Astrocyte (in vitro differentiated cells and primary cell): ENCODE measurements around the gene C2. TPM values are rescaled to one million over a fixed set of nuclear protein-coding genes. Genes with fewer than 3 reads are reported as not detected.

Experiments used
- DNase-seq: peaks from one replicate; pipeline ENCODE4 v3.0.0-alpha.2; 2010; ENCODE audit warnings: low read depth
- FAIRE-seq: peaks from 2 replicates; lab custom pipeline; 2011; peaks lifted over from hg19 to GRCh38; lab: Jason Lieb, UNC
- H2AFZ ChIP-seq: 2 replicates; pipeline ENCODE4 v1.6.0; 2012; ENCODE audit warnings: low read depth, low read length, inconsistent platforms
- H3K27ac ChIP-seq: 2 replicates; pipeline ENCODE4 v1.5.1; 2011; ENCODE audit warnings: low read depth, low read length, inconsistent platforms
- H3K27me3 ChIP-seq: 2 replicates; pipeline ENCODE4 v1.6.0; 2011; ENCODE audit warnings: low read length, inconsistent platforms; ENCODE audit not compliant: insufficient read depth
- H3K36me3 ChIP-seq: 2 replicates; pipeline ENCODE4 v1.5.1; 2011; ENCODE audit warnings: low read length, inconsistent platforms; ENCODE audit not compliant: insufficient read depth
- H3K4me1 ChIP-seq: 2 replicates; pipeline ENCODE4 v1.5.1; 2011; ENCODE audit warnings: low read length, inconsistent platforms; ENCODE audit not compliant: insufficient read depth
- H3K4me2 ChIP-seq: 2 replicates; pipeline ENCODE4 v1.6.0; 2012; ENCODE audit warnings: low read length, inconsistent platforms
- H3K4me3 ChIP-seq: 2 replicates; pipeline ENCODE4 v1.5.1; 2011; ENCODE audit warnings: low read depth, mild to moderate bottlenecking, low read length, inconsistent platforms; ENCODE audit not compliant: insufficient read depth
- H3K79me2 ChIP-seq: 2 replicates; pipeline ENCODE4 v1.6.0; 2012; ENCODE audit warnings: mild to moderate bottlenecking, low read length, inconsistent platforms; ENCODE audit not compliant: insufficient read depth
- H3K9ac ChIP-seq: 2 replicates; pipeline ENCODE4 v1.6.0; 2012; ENCODE audit warnings: mild to moderate bottlenecking, low read length, inconsistent platforms
- H3K9me3 ChIP-seq: 2 replicates; pipeline ENCODE4 v1.5.1; 2012; ENCODE audit warnings: low read depth, mild to moderate bottlenecking, low read length, inconsistent platforms; ENCODE audit not compliant: insufficient read depth
- H4K20me1 ChIP-seq: 2 replicates; pipeline ENCODE4 v1.6.0; 2012; ENCODE audit warnings: low read length, inconsistent platforms; ENCODE audit not compliant: insufficient read depth
- H3K27ac Mint-ChIP-seq: one replicate; pipeline ENCODE4 v1.8.0; 2021; ENCODE audit warnings: mild to moderate bottlenecking, mixed read lengths; ENCODE audit not compliant: unreplicated experiment
- H3K27me3 Mint-ChIP-seq: one replicate; pipeline ENCODE4 v1.8.0; 2021; ENCODE audit warnings: low read depth, mixed read lengths; ENCODE audit not compliant: unreplicated experiment
- H3K36me3 Mint-ChIP-seq: one replicate; pipeline ENCODE4 v1.8.0; 2021; ENCODE audit warnings: low read depth, mixed read lengths; ENCODE audit not compliant: unreplicated experiment
- H3K4me1 Mint-ChIP-seq: one replicate; pipeline ENCODE4 v1.8.0; 2021; ENCODE audit warnings: low read depth, mixed read lengths; ENCODE audit not compliant: unreplicated experiment
- H3K4me3 Mint-ChIP-seq: one replicate; pipeline ENCODE4 v1.8.0; 2021; ENCODE audit warnings: mild to moderate bottlenecking, moderate library complexity, mixed read lengths; ENCODE audit not compliant: unreplicated experiment
- H3K9me3 Mint-ChIP-seq: one replicate; pipeline ENCODE4 v1.8.0; 2021; ENCODE audit warnings: mild to moderate bottlenecking, mixed read lengths; ENCODE audit not compliant: unreplicated experiment
- CTCF ChIP-seq: IDR thresholded peaks from 2 replicates; pipeline ENCODE4 v1.5.1; 2011; ENCODE audit warnings: low read depth, mild to moderate bottlenecking, inconsistent platforms, low read length, moderate library complexity; ENCODE audit not compliant: insufficient read depth
- EZH2 ChIP-seq: IDR thresholded peaks from 2 replicates; pipeline ENCODE4 v1.6.1; 2012; ENCODE audit warnings: mild to moderate bottlenecking, low read length, inconsistent platforms; ENCODE audit not compliant: insufficient read depth
- total RNA-seq: library from RNA; stranded (reverse); gene quantifications from 2 replicates; pipeline ENCODE4 v1.2.1, GENCODE V29; 2021

Gene C2
- total RNA-seq, 1 donor from 2014 or later: 0.20 TPM

GRCh38 chr6:31966506-31966905 is 39.0 kb downstream of the C2 start:
- H3K9ac ChIP-seq: no peak overlapping the region
- peaks cover 20% of the 10 kb centered on the region for H3K36me3 ChIP-seq
- H2AFZ ChIP-seq: no peak overlapping the region
- H3K79me2 ChIP-seq: peaks cover 19% of the 10 kb centered on the region
- DNase-seq (no peak), FAIRE-seq (no peak)
- H3K27ac Mint-ChIP-seq: no peak overlapping the region
- TF ChIP-seq EZH2: no peak
- TF ChIP-seq CTCF: no peak
- no peak overlapping the region for H3K4me3 Mint-ChIP-seq
- peaks cover 34% of the 10 kb centered on the region for H3K36me3 Mint-ChIP-seq
- no peak overlapping the region for H3K27ac ChIP-seq
- H3K9me3 ChIP-seq: no peaks in the 10 kb centered on the region
- H3K4me1 ChIP-seq: peaks cover 26% of the 10 kb centered on the region
- H3K4me3 ChIP-seq: no peak overlapping the region
- no peaks in the 10 kb centered on the region for H3K27me3 ChIP-seq
- H3K27me3 Mint-ChIP-seq: no peaks in the 10 kb centered on the region
- H3K4me1 Mint-ChIP-seq: peaks cover 9% of the 10 kb centered on the region
- H3K9me3 Mint-ChIP-seq: no peaks in the 10 kb centered on the region
- H3K4me2 ChIP-seq: no peak overlapping the region
- H4K20me1 ChIP-seq: peaks cover 15% of the 10 kb centered on the region

GRCh38 chr6:31966997-31967925 is 39.7 kb downstream of the C2 start:
- H3K4me3 Mint-ChIP-seq: no peak overlapping the region
- Histone ChIP-seq H3K4me2 (no peak overlapping the region), H3K9ac (no peak overlapping the region), H3K79me2 (peaks cover 23% of the 10 kb centered on the region), H3K4me3 (no peak overlapping the region), H2AFZ (no peak overlapping the region), H3K27ac (no peak overlapping the region), H3K27me3 (no peaks in the 10 kb centered on the region), H3K9me3 (no peaks in the 10 kb centered on the region), H3K36me3 (peaks cover 20% of the 10 kb centered on the region), H4K20me1 (peaks cover 15% of the 10 kb centered on the region), H3K4me1 (peaks cover 27% of the 10 kb centered on the region)
- H3K9me3 Mint-ChIP-seq: no peaks in the 10 kb centered on the region
- no peak for TF ChIP-seq CTCF
- no peak for TF ChIP-seq EZH2
- DNase-seq (no peak), FAIRE-seq (no peak)
- peaks cover 11% of the 10 kb centered on the region for H3K4me1 Mint-ChIP-seq
- H3K27ac Mint-ChIP-seq: no peak overlapping the region
- no peaks in the 10 kb centered on the region for H3K27me3 Mint-ChIP-seq
- peaks cover 26% of the 10 kb centered on the region for H3K36me3 Mint-ChIP-seq

GRCh38 chr6:31967926-31968320 is 40.4 kb downstream of the C2 start:
- H3K27ac Mint-ChIP-seq: no peak overlapping the region
- FAIRE-seq (no peak), DNase-seq (no peak)
- no peak overlapping the region for H3K4me3 ChIP-seq
- TF ChIP-seq CTCF (no peak), EZH2 (no peak)
- peaks cover 30% of the 10 kb centered on the region for H3K4me1 ChIP-seq
- no peak overlapping the region for H3K4me3 Mint-ChIP-seq
- H3K4me2 ChIP-seq: no peak overlapping the region
- peaks cover 28% of the 10 kb centered on the region for H3K79me2 ChIP-seq
- peaks cover 21% of the 10 kb centered on the region for H3K36me3 Mint-ChIP-seq
- H3K9ac ChIP-seq: no peak overlapping the region
- H3K36me3 ChIP-seq: peaks cover 20% of the 10 kb centered on the region
- H3K4me1 Mint-ChIP-seq: peaks cover 15% of the 10 kb centered on the region
- H4K20me1 ChIP-seq: peaks cover 15% of the 10 kb centered on the region
- no peak overlapping the region for H3K27ac ChIP-seq
- no peaks in the 10 kb centered on the region for H3K9me3 ChIP-seq
- H3K9me3 Mint-ChIP-seq: no peaks in the 10 kb centered on the region
- H3K27me3 ChIP-seq: no peaks in the 10 kb centered on the region
- no peak overlapping the region for H2AFZ ChIP-seq
- no peaks in the 10 kb centered on the region for H3K27me3 Mint-ChIP-seq
